Measurements from ENCODE around the gene HSF5.

Gene HSF5

GRCh38 chr17:58381124-58382035, 106.8 kb downstream of the HSF5 start:
- TF ChIP-seq, protein P1, sequence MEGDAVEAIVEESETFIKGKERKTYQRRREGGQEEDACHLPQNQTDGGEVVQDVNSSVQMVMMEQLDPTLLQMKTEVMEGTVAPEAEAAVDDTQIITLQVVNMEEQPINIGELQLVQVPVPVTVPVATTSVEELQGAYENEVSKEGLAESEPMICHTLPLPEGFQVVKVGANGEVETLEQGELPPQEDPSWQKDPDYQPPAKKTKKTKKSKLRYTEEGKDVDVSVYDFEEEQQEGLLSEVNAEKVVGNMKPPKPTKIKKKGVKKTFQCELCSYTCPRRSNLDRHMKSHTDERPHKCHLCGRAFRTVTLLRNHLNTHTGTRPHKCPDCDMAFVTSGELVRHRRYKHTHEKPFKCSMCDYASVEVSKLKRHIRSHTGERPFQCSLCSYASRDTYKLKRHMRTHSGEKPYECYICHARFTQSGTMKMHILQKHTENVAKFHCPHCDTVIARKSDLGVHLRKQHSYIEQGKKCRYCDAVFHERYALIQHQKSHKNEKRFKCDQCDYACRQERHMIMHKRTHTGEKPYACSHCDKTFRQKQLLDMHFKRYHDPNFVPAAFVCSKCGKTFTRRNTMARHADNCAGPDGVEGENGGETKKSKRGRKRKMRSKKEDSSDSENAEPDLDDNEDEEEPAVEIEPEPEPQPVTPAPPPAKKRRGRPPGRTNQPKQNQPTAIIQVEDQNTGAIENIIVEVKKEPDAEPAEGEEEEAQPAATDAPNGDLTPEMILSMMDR (IDR thresholded peaks at IDR 0.05; ENCODE audit: insufficient read depth, low read length, missing control alignments), result no peak
- no peak for DNase-seq (ENCODE audit: low read depth, low spot score)
- no peak overlapping the region for H3K4me3 ChIP-seq (ENCODE audit: low read depth, low read length)
- ChIA-PET CTCF (interaction anchor here (0.9 to 1.2 kb wide), 3 partner anchors 36 to 191 kb away, joined by 3 to 4 read pairs (median 3); partner anchors contain the start of gene RNF43), POLR2A (no interaction called here)

DNA sequence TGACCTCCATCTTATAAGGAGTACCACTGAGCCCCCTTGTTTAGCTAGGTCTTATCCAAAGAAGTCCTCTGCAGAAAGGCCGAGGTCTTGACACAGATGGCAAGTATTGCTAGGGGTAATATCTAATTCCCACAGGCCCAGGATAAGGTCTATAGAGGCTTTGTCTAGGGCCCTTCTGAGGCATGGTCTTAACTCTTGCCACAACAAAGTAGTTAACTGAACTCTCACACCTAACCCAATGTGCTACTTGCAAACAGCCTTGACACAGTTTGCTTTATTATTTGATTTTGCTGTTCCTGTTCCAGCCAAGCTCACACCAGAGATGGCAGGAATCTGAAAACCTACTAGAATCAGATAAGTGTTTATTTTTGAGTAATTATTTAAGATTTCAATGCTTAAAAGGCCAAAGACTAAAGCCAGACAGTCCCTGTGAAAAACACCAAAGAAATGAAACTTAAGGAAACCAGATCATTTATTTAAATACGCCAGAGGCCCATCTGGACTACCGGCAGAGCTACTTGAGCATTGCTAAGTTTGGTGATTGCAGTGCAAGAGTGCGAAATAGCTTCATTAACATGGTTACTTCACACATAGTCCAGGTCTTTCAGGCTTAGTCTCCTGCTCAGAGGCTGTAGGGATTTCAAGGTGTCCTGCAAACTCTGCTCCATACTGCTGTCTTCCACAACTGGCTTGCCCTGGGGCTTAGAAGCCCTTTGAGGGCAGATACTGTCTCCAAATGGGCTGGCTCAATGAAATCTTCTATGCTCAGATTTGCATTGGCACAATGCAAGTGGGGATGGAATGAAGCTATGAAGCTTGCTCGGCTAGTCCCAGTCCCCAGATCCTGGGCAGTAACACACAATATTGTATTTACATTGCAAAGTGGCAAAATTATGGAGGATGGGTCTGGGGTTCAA, 107.7 kb downstream of the HSF5 start:
- no peak for DNase-seq (ENCODE audit: low read depth, low spot score)
- no peak overlapping the region for H3K4me3 ChIP-seq (ENCODE audit: low read depth, low read length)
- POLR2A ChIA-PET, result no interaction called here
- CTCF ChIA-PET, result interaction anchor here (0.9 kb wide), 1 partner anchor 190 kb away, joined by 3 read pairs; no protein-coding TSS in a partner anchor
- TF ChIP-seq, protein P1 (IDR thresholded peaks at IDR 0.05; ENCODE audit: insufficient read depth, low read length, missing control alignments), result no peak

GRCh38 chr17:58379511-58379824, 108.7 kb downstream of the HSF5 start:
- DNase-seq (ENCODE audit: low read depth, low spot score), result no peak
- ChIA-PET CTCF (interaction anchor here (1.0 to 1.4 kb wide), 2 partner anchors 13 to 69 kb away, joined by 3 read pairs; no protein-coding TSS in a partner anchor), POLR2A (no interaction called here)
- TF ChIP-seq, protein P1 (IDR thresholded peaks at IDR 0.05; ENCODE audit: insufficient read depth, low read length, missing control alignments), result no peak
- H3K4me3 ChIP-seq (ENCODE audit: low read depth, low read length), result no peak overlapping the region

DNA sequence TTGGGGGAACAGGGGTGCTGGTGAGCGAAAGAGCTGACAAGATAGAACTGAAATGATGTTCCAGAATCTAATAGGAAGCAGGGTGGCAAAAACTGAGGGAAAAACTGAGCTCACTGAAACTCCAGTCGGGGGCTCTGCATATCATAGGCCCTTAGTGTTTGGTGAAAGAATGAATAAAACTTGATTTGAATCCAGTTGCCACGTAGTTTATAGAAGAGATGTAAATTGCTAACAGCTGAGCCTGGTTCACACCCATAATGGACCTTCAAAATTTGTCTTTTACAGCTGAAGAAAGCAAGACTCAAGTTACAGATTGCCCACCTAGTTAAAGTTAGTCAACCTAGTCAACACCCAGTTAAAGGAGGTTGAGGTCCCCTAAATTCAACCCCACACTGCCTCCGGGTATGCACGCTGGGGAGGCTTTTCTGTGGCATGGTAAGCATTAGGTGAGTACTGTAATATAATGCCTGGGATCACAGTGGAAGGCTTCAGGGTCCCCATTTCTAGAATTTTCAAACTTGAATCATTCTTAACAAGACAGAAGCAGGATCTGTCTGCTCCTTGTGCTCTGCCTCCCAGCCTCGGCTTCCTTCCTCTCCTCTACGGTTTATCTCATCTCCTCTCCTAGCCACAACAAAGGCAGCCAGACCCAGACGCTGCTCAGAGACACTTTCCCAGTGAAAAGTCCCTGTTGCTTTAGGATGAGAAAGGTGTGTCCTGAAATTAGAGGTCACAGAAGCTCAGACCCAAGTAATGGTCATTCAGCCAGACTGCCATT, 109.3 kb downstream of the HSF5 start:
- CTCF ChIA-PET, result interaction anchor here (1.0 to 1.4 kb wide), 2 partner anchors 13 to 69 kb away, joined by 3 read pairs; no protein-coding TSS in a partner anchor
- TF ChIP-seq, protein P1 (IDR thresholded peaks at IDR 0.05; ENCODE audit: insufficient read depth, low read length, missing control alignments), result no peak
- H3K4me3 ChIP-seq (ENCODE audit: low read depth, low read length), result no peak overlapping the region
- no peak for DNase-seq (ENCODE audit: low read depth, low spot score)
- POLR2A ChIA-PET, result no interaction called here

DNA sequence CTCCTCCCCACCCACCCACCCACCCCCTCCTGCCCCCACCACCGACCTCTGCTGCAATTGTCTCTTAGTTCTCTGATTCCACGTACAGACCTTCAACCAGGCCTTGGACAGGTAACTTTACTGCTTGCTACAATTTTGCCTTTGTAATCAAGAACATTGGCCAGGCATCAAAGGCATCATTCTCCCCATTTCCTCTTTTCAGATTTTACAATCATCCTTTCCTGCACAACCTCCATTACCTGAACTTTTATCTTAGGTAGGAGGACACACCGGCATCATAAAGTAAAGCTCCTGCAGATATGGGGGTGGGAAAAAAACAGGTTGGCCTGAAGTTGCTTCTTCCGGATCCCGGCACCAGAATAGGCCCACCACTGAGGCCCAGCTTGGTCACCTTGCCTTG, 110.5 kb downstream of the HSF5 start:
- CTCF ChIA-PET, result interaction anchor here (1.1 kb wide), 1 partner anchor 40 kb away, joined by 3 read pairs; the partner anchor contains the start of gene RNF43

More for the DNA sequence above, 110.5 kb downstream of the HSF5 start:
- TF ChIP-seq, protein P1 (IDR thresholded peaks at IDR 0.05; ENCODE audit: insufficient read depth, low read length, missing control alignments), result no peak
- POLR2A ChIA-PET, result interaction anchor here (0.6 kb wide), 2 partner anchors 21 to 803 kb away, joined by 5 read pairs; no protein-coding TSS in a partner anchor
- H3K4me3 ChIP-seq (ENCODE audit: low read depth, low read length), result no peak overlapping the region
- DNase-seq (ENCODE audit: low read depth, low spot score), result no peak
